Measurements from ENCODE around the gene SORCS2. TPM values are rescaled to one million over a fixed set of nuclear protein-coding genes. Genes with fewer than 3 reads are reported as not detected.

SORCS2 gene
- polyA plus RNA-seq, 1 donor from 2014 or later, result 1.0 TPM

DNA sequence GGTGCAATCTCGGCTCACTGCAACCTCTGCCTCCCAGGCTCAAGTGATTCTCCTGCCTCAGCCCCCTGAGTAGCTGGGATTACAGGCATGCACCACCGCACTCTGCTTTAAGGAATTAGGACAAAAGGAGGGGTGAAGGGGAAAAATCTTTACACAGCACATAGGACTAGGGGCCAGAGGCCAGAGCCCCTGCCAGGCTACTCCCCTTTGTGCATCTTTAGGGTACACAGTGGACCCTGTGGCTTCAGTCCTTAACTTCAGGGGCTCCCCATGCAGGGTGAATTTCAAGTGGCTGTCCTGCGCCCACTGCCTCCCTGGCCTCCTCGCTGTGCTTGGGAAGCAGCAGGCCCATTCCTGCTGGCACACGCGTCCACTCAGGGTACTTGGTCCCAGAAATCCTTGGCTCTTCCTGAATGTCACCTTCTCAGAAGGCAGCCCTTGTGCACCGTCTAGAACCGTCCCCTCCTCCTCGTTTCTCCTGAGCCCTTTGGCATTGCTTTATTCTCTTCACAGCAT, 381.3 kb downstream of the SORCS2 start:
- H3K27ac ChIP-seq (ENCODE audit: low read length), result no peak overlapping the region
- H3K4me2 ChIP-seq (ENCODE audit: low read length), result no peak overlapping the region
- H3K4me3 ChIP-seq (ENCODE audit: low read length), result no peak overlapping the region
- no peaks in the 10 kb centered on the region for H3F3A ChIP-seq (ENCODE audit: insufficient read depth, low read length, poor library complexity, severe bottlenecking)
- H2AFZ ChIP-seq (ENCODE audit: low read depth, low read length), result no peak overlapping the region
- H3K9me3 ChIP-seq (ENCODE audit: low read length), result peaks cover 24% of the 10 kb centered on the region
- no peaks in the 10 kb centered on the region for H3K9me2 ChIP-seq (ENCODE audit: insufficient read depth, low read length)
- H3K36me3 ChIP-seq (ENCODE audit: insufficient read depth, low read length), result no peaks in the 10 kb centered on the region
- H3K9ac ChIP-seq (ENCODE audit: low read length), result no peak overlapping the region
- H4K20me1 ChIP-seq (ENCODE audit: insufficient read depth), result no peaks in the 10 kb centered on the region
- no peaks in the 10 kb centered on the region for H3K79me2 ChIP-seq (replicated peaks; ENCODE audit: insufficient read depth, low read length)
- no peaks in the 10 kb centered on the region for H3K27me3 ChIP-seq (ENCODE audit: insufficient read depth, low read depth, low read length)
- TF ChIP-seq TAF1 (IDR thresholded peaks at IDR 0.05; ENCODE audit: low read depth), result no peak
- no peak for TF ChIP-seq EP300 (conservative IDR thresholded peaks at IDR 0.05; ENCODE audit: poor library complexity, severe bottlenecking)
- no peak for TF ChIP-seq POLR2AphosphoS5 (IDR thresholded peaks at IDR 0.05)
- no peak for TF ChIP-seq RAD21 (conservative IDR thresholded peaks at IDR 0.05)
- TF ChIP-seq SMC3 (conservative IDR thresholded peaks at IDR 0.05; ENCODE audit: poor library complexity), result no peak
- TF ChIP-seq MXI1 (conservative IDR thresholded peaks at IDR 0.05; ENCODE audit: poor library complexity, severe bottlenecking), result no peak
- TF ChIP-seq CTCF (IDR thresholded peaks at IDR 0.05; ENCODE audit: poor library complexity, severe bottlenecking), result no peak
- no peak for TF ChIP-seq EZH2 (IDR thresholded peaks at IDR 0.05; ENCODE audit: borderline replicate concordance, insufficient read depth, low read length, poor library complexity, severe bottlenecking)
- TF ChIP-seq, protein P1, sequence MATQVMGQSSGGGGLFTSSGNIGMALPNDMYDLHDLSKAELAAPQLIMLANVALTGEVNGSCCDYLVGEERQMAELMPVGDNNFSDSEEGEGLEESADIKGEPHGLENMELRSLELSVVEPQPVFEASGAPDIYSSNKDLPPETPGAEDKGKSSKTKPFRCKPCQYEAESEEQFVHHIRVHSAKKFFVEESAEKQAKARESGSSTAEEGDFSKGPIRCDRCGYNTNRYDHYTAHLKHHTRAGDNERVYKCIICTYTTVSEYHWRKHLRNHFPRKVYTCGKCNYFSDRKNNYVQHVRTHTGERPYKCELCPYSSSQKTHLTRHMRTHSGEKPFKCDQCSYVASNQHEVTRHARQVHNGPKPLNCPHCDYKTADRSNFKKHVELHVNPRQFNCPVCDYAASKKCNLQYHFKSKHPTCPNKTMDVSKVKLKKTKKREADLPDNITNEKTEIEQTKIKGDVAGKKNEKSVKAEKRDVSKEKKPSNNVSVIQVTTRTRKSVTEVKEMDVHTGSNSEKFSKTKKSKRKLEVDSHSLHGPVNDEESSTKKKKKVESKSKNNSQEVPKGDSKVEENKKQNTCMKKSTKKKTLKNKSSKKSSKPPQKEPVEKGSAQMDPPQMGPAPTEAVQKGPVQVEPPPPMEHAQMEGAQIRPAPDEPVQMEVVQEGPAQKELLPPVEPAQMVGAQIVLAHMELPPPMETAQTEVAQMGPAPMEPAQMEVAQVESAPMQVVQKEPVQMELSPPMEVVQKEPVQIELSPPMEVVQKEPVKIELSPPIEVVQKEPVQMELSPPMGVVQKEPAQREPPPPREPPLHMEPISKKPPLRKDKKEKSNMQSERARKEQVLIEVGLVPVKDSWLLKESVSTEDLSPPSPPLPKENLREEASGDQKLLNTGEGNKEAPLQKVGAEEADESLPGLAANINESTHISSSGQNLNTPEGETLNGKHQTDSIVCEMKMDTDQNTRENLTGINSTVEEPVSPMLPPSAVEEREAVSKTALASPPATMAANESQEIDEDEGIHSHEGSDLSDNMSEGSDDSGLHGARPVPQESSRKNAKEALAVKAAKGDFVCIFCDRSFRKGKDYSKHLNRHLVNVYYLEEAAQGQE (IDR thresholded peaks at IDR 0.05; ENCODE audit: borderline replicate concordance), result no peak

DNA sequence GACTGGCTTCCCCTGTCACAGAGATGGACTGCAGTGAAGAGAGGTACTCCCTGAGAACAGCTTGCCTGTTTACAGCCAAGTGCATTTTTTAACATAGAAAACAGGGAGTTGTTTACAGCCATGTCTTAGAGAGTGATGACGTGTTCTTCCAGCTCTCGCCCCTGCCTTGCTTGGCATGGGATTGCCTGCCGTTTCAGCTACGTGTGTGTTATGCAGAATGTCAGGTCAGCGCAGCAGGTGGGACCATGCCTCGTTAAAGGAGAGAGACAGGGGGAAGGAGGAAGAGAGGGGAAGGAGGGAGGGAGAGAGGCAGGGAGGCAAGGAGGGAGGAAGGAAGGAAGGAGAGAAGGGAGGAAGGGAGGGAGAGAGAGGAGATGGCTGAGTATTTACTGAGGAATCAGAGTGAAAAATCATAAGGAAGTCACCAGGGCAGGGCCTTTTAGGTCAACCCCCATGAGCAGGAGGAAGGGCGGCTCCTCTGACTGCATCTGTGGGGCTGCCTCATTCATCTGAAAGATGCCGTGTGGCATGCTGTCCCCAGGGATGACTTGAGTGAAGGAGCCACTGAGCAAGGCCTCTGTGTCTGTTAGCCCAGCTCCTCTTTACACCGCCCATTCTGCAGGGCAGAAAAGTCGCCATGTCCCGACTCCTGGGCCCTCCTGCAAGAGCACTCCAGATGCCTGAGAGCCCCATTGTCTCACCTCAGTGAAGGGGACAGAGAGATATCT, 382.1 kb downstream of the SORCS2 start:
- Histone ChIP-seq H4K20me1 (ENCODE audit: insufficient read depth) (no peaks in the 10 kb centered on the region), H3K27me3 (ENCODE audit: insufficient read depth, low read depth, low read length) (no peaks in the 10 kb centered on the region), H3F3A (ENCODE audit: insufficient read depth, low read length, poor library complexity, severe bottlenecking) (no peaks in the 10 kb centered on the region), H3K36me3 (ENCODE audit: insufficient read depth, low read length) (no peaks in the 10 kb centered on the region), H3K9me2 (ENCODE audit: insufficient read depth, low read length) (no peaks in the 10 kb centered on the region), H3K27ac (ENCODE audit: low read length) (no peak overlapping the region), H3K4me2 (ENCODE audit: low read length) (no peak overlapping the region), H2AFZ (ENCODE audit: low read depth, low read length) (no peak overlapping the region), H3K9ac (ENCODE audit: low read length) (no peak overlapping the region), H3K9me3 (ENCODE audit: low read length) (peaks cover 27% of the 10 kb centered on the region), H3K79me2 (replicated peaks; ENCODE audit: insufficient read depth, low read length) (no peaks in the 10 kb centered on the region), H3K4me3 (ENCODE audit: low read length) (no peak overlapping the region)
- TF ChIP-seq MXI1 (conservative IDR thresholded peaks at IDR 0.05; ENCODE audit: poor library complexity, severe bottlenecking) (no peak), EP300 (conservative IDR thresholded peaks at IDR 0.05; ENCODE audit: poor library complexity, severe bottlenecking) (no peak), POLR2AphosphoS5 (IDR thresholded peaks at IDR 0.05) (no peak)

Measured in neural cell (in vitro differentiated cells).